ENCODE measurements around the gene DMRTC1.
"Not testable (repeated sequence)": the region's sequence is repeated elsewhere in the genome, so short reads cannot be mapped to it uniquely, and the experiment has no call there.

The DMRTC1 gene, protein sequence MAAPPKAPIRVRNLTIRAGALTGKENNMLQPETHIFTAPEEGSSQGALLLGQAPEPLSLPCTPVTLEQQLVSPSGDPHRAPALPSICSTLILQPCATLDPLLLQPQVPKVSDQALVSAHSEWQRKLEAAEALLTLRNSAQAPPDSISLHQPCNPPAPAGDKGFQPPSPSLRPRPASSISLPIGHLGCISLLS

GRCh38 chrX:72943819-72944169, at the start of gene DMRTC1:
TSS of gene DMRTC1 (minus strand) at chrX:72943837. CDS start at chrX:72875694, 68,143 bp downstream.
- not testable (repeated sequence) for DNase-seq (ENCODE audit: low spot score)

GRCh38 chrX:72980894-72981469, 37.3 kb upstream of the DMRTC1 start:
- DNase-seq (ENCODE audit: low spot score), result not testable (repeated sequence)

GRCh38 chrX:72974885-72975284, 31.2 kb upstream of the DMRTC1 start:
- DNase-seq (ENCODE audit: low spot score), result not testable (repeated sequence)

GRCh38 chrX:72971859-72972258, 28.2 kb upstream of the DMRTC1 start:
- DNase-seq (ENCODE audit: low spot score), result not testable (repeated sequence)

DNA sequence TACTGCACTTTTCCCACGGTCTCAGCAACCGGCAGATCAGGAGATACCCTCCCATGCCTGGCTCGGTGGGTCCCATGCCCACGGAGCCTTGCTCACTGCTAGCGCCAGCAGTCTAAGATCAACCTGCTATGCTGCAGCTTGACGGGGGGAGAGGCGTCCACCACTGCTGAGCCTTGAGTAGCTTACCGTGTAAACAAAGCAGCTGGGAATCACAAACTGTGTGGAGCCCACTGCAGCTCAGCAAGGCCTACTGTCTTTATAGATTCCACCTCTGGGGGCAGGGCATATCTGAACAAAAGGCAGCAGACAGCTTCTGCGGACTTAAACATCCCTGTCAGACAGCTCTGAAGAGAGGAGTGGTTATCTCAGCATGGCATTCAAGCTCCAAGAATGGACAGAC, 16.3 kb upstream of the DMRTC1 start:
- DNase-seq (ENCODE audit: low spot score), result not testable (repeated sequence)

DNA sequence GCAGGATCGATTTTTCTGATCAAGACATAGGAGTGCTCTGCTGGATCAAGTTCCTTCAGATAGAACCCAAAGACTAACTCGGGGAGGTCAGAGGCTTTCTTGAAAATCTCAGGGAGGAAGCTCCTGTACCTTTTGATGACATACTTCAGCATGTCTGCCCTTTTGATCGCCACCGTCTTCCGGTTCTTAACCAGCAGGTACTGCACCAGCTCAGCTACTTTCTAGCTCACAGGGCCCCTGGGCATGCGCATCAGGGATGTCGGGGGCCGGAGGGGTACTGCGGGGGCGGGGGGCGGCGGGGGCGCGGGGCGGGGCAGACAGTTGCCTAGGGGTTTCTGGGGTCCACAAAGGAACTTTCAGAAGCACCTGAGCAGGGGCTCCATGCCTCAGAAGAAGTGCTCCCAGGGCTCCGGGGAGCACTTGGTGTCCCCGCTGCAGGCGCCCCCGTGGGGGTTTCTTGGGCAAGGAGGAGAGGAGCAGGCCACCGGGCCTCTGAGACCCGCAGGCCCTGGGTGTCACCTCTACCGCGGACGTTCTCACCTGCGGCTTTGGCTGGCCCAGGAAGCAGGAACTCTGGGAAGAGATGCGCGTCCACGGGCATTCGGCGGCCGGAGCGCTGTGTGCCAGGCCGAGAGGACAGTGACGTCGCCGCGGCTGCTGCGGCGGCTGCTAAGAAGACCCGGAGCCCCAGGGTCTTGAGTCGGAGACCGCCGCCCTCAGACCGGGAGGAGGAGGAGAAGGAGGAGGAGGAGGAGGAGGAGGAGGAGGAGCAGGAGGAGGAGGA, 410 bp downstream of the DMRTC1 start:
- DNase-seq (ENCODE audit: low spot score), result not testable (repeated sequence)

GRCh38 chrX:72942272-72942671, 1.4 kb downstream of the DMRTC1 start:
- not testable (repeated sequence) for DNase-seq (ENCODE audit: low spot score)

DNA sequence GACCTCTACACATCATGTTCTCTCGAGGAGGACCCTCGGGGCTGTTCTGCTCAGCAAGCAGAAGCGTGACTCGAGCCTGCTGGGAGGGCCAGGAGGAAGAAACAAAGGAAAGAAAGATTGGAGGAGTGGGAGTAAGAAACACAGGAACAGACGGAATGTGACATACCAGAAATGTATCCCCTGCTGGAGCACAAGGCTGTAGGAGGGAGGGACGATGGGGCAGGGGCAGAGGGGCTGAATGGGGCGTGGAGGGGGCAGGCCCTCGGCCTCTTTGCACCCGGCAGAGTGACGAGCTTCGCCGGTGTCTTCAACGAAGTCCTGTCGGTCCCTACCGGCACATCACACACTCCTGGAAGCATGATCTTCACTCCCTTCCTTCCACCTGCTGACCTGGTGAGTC, 5.7 kb downstream of the DMRTC1 start, which contains the start of gene FAM236A:
Gene FAM236A, plus strand, starts transcription at position 301 of the 400 bp plus-strand sequence. Its CDS starts 57 bp downstream, at position 358.
- not testable (repeated sequence) for DNase-seq (ENCODE audit: low spot score)

- not testable (repeated sequence) for DNase-seq (ENCODE audit: low spot score)
These were observed 6.7 kb downstream of the DMRTC1 start for GRCh38 chrX:72936882-72937455.

GRCh38 chrX:72936455-72936854, 7.2 kb downstream of the DMRTC1 start:
- DNase-seq (ENCODE audit: low spot score), result not testable (repeated sequence)

GRCh38 chrX:72932283-72932682, 11.4 kb downstream of the DMRTC1 start:
- not testable (repeated sequence) for DNase-seq (ENCODE audit: low spot score)

GRCh38 chrX:72916096-72916495, 27.5 kb downstream of the DMRTC1 start:
- not testable (repeated sequence) for DNase-seq (ENCODE audit: low spot score)

GRCh38 chrX:72912315-72912714, 31.3 kb downstream of the DMRTC1 start, which contains the start of gene FAM236C:
TSS of gene FAM236C (plus strand) at chrX:72912615. CDS start at chrX:72912715, 100 bp downstream.
- not testable (repeated sequence) for DNase-seq (ENCODE audit: low spot score)

DNA sequence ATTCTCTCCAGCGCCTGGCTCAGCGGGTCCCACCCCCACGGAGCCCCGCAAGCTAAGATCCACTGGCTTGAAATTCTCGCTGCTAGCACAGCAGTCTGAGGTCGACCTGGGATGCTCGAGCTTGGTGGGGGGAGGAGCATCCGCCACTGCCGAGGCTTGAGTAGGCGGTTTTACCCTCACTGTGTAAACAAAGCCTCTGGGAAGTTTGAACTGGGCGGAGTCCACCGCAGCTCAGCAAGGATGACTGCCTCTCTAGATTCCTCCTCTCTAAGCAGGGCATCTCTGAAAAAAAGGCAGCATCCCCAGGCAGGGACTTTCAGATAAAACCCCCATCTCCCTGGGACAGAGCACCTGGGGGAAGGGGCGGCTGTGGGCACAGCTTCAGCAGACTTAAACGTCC, 53.9 kb downstream of the DMRTC1 start:
- not testable (repeated sequence) for DNase-seq (ENCODE audit: low spot score)

DNA sequence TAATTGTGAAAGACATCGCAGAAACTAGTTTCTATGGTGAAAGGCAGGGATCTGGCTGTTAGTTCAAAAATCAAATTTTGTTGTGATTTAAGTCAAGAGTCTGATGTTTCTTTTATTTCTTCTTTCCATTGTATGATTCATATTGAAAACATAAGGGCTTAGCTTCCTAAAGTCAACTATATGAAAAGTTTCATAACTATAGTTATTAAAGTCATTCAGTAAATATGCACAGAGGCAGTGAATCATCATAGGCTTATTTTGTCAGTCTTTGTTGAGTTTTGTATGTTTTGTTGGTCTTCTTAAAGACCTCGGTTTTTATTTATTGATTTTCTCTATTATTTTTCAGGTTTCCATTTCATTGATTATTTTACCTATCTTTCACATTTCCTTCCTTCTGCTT, 60.7 kb downstream of the DMRTC1 start:
- DNase-seq (ENCODE audit: low spot score), result not testable (repeated sequence)

DNA sequence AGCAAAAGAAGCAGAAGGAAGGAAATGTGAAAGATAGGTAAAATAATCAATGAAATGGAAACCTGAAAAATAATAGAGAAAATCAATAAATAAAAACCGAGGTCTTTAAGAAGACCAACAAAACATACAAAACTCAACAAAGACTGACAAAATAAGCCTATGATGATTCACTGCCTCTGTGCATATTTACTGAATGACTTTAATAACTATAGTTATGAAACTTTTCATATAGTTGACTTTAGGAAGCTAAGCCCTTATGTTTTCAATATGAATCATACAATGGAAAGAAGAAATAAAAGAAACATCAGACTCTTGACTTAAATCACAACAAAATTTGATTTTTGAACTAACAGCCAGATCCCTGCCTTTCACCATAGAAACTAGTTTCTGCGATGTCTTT, 106.1 kb downstream of the DMRTC1 start:
- DNase-seq (ENCODE audit: low spot score), result not testable (repeated sequence)

GRCh38 chrX:72830701-72831100, 112.9 kb downstream of the DMRTC1 start:
- DNase-seq (ENCODE audit: low spot score), result not testable (repeated sequence)
